K562 (cell line): ENCODE results near the gene YWHAB. TPM values are rescaled to one million over a fixed set of nuclear protein-coding genes. Genes with fewer than 3 reads are reported as not detected.

Source experiments
- ATAC-seq: fragments of 200-7000 bp; cut with Tn5 transposase; 3 replicates; pipeline ENCODE4 v1.9.1; 2020; ENCODE audit warnings: moderate library complexity
- BruUV-seq: library from RNA; stranded (reverse); fragments of 400-500 nt; replicated peaks from 2 replicates; lab custom pipeline; 2021; lab: Mats Ljungman, UMichigan
- CTCF ChIA-PET: fragments of 300-600 bp; formaldehyde crosslinking; extraction: SDS; loops from one replicate; lab custom pipeline; 2021; ENCODE audit warnings: low intra/inter-chr PET ratio; lab: Yijun Ruan, JAX
- POLR2A ChIA-PET: fragments of 300-600, 350-650 bp; sonication (Branson Sonifier 250); formaldehyde crosslinking; extraction: SDS; loops from one replicate; lab custom pipeline; 2021; ENCODE audit warnings: antibody characterized with exemption, inconsistent platforms; lab: Yijun Ruan, JAX
- DNase-seq, 4 experiments: peaks; one replicate each; pipeline versions ENCODE4 v3.0.0 to v3.0.0-alpha.2; 2011 to 2018; ENCODE audit warnings: low spot score in 3 of 4, mixed read lengths in 3 of 4; ENCODE audit errors: extremely low read depth in 1 of 4
- FAIRE-seq: peaks from 2 replicates; lab custom pipeline; 2011; peaks lifted over from hg19 to GRCh38; lab: Jason Lieb, UNC
- H2AFZ ChIP-seq: 2 replicates; pipeline ENCODE4 v1.6.0; 2011; ENCODE audit warnings: low read depth, low read length, control low read depth, inconsistent platforms
- H3K27ac ChIP-seq: fragments of 200-600 bp; 3 replicates; pipeline ENCODE4 v1.8.0; 2011; ENCODE audit warnings: low read depth, mild to moderate bottlenecking, control low read depth, inconsistent platforms, low read length, moderate library complexity, mixed read lengths; ENCODE audit errors: extremely low read depth
- H3K27me3 ChIP-seq, 2 experiments: fragments of 300-600 bp in 1 of 2; 2 replicates in 1 of 2; 3 replicates in 1 of 2; pipeline versions ENCODE4 v1.6.0 to v1.8.0; 2011; ENCODE audit warnings: inconsistent platforms in 2 of 2, low read length in 2 of 2, mild to moderate bottlenecking in 1 of 2, mixed read lengths in 1 of 2, moderate library complexity in 1 of 2; ENCODE audit not compliant: control insufficient read depth in 2 of 2, insufficient read depth in 2 of 2
- H3K36me3 ChIP-seq: fragments of 300-600 bp; 3 replicates; pipeline ENCODE4 v1.8.0; 2011; ENCODE audit warnings: mild to moderate bottlenecking, low read length, inconsistent platforms; ENCODE audit not compliant: control insufficient read depth, insufficient read depth
- H3K4me1 ChIP-seq, 2 experiments: fragments of 200-600 bp in 1 of 2; replicated peaks in 1 of 2; 2 replicates in 1 of 2; 3 replicates in 1 of 2; pipeline versions ENCODE4 v1.5.1 to v1.8.0; 2011; ENCODE audit warnings: inconsistent platforms in 2 of 2, low read length in 2 of 2, mild to moderate bottlenecking in 1 of 2, mixed read lengths in 1 of 2, moderate library complexity in 1 of 2; ENCODE audit not compliant: control insufficient read depth in 2 of 2, insufficient read depth in 2 of 2
- H3K4me2 ChIP-seq: 2 replicates; pipeline ENCODE4 v1.6.1; 2011; ENCODE audit warnings: low read length, control low read depth, inconsistent platforms, mixed read lengths; ENCODE audit not compliant: insufficient read depth
- H3K4me3 ChIP-seq: fragments of 200-600 bp; sonication (generic), shearing (Covaris generic); 2 replicates; pipeline ENCODE4 v1.5.1; 2016; ENCODE audit warnings: control low read depth, inconsistent platforms
- H3K79me2 ChIP-seq: fragments of 200-600 bp; 3 replicates; pipeline ENCODE4 v1.8.0; 2011; ENCODE audit warnings: low read length, inconsistent platforms; ENCODE audit not compliant: control insufficient read depth, insufficient read depth
- H3K9ac ChIP-seq, 2 experiments: 2 replicates each; pipeline versions ENCODE4 v1.6.0 to v1.6.1; 2011; ENCODE audit warnings: low read depth in 2 of 2, low read length in 2 of 2, control low read depth in 1 of 2, inconsistent platforms in 1 of 2, mild to moderate bottlenecking in 1 of 2, mixed read lengths in 1 of 2; ENCODE audit not compliant: insufficient read depth in 1 of 2
- H3K9me1 ChIP-seq: one replicate; pipeline ENCODE4 v1.6.0; 2011; ENCODE audit warnings: inconsistent platforms, mild to moderate bottlenecking, low read length, moderate library complexity; ENCODE audit not compliant: control insufficient read depth, insufficient read depth
- H3K9me3 ChIP-seq: replicated peaks from 2 replicates; pipeline ENCODE4 v1.5.1; 2011; ENCODE audit warnings: low read depth, low read length, inconsistent platforms; ENCODE audit not compliant: control insufficient read depth, insufficient read depth
- H4K20me1 ChIP-seq: replicated peaks from 2 replicates; pipeline ENCODE4 v1.6.1; 2011; ENCODE audit warnings: low read length, inconsistent platforms, mixed read lengths; ENCODE audit not compliant: control insufficient read depth, insufficient read depth
- CEBPG ChIP-seq, 3 experiments: fragments of 200-800 bp in 1 of 3; sonication (Bioruptor generic) in 1 of 3; sonication (generic) in 1 of 3; formaldehyde crosslinking in 1 of 3; IDR thresholded peaks in 2 of 3; conservative IDR thresholded peaks in 1 of 3; 2 replicates each; pipeline versions ENCODE4 v1.6.1 to v1.8.0; 2016 to 2022; ENCODE audit warnings: missing compliant biosample characterization in 2 of 3, missing genetic modification characterization in 2 of 3, mild to moderate bottlenecking in 1 of 3, missing genetic modification reagents in 1 of 3
- CREBBP ChIP-seq: IDR thresholded peaks from one replicate; pipeline ENCODE4 v1.6.1; 2012; ENCODE audit warnings: low read depth, mild to moderate bottlenecking, control low read depth, inconsistent platforms, low read length
- CSDE1 ChIP-seq, 2 experiments: fragments of 450-650 bp; IDR thresholded peaks; 2 replicates each; pipeline ENCODE4 v1.6.1; 2016; ENCODE audit warnings: mild to moderate bottlenecking in 1 of 2
- EWSR1 ChIP-seq: fragments of 450-650 bp; IDR thresholded peaks from 2 replicates; pipeline ENCODE4 v1.6.1; 2018; ENCODE audit warnings: borderline replicate concordance, mild to moderate bottlenecking, low read depth, moderate library complexity; ENCODE audit not compliant: partially characterized antibody
- NFIC ChIP-seq: fragments of 450-650 bp; IDR thresholded peaks from 2 replicates; pipeline ENCODE4 v1.6.1; 2017; ENCODE audit warnings: mild to moderate bottlenecking, inconsistent platforms
- RBM25 ChIP-seq: fragments of 200-400 bp; formaldehyde crosslinking; IDR thresholded peaks from 2 replicates; pipeline ENCODE4 v1.6.1; 2018; ENCODE audit warnings: low read length, low read depth, moderate library complexity; ENCODE audit not compliant: severe bottlenecking
- ZBTB33 ChIP-seq: sonication (generic); formaldehyde crosslinking; IDR thresholded peaks from 2 replicates; pipeline ENCODE4 v1.8.1; 2023; ENCODE audit warnings: mild to moderate bottlenecking, missing genetic modification reagents
- ZNF133 ChIP-seq: fragments of 250-450 bp; sonication (Bioruptor Pico); IDR thresholded peaks from 2 replicates; pipeline ENCODE4 v1.4.0; 2020; ENCODE audit warnings: mild to moderate bottlenecking
- WGBS: fragments of 100-300 bp; shearing (Covaris generic); methylation state at CpG from one replicate; pipeline ENCODE4 v1.1.6; 2016; ENCODE audit warnings: low coverage, mixed read lengths; ENCODE audit not compliant: insufficient coverage; ENCODE audit errors: missing lambda C conversion rate; 5-methylcytosine and 5-hydroxymethylcytosine counted together
- in situ Hi-C: fragments of 300-500 bp; cut with MboI; formaldehyde crosslinking; loops from 4 replicates; pipeline ENCODE4 v1.15.0; 2018; ENCODE audit warnings: inconsistent platforms, mixed read lengths
- intact Hi-C: fragments of 100-400 bp; cut with micrococcal nuclease; formaldehyde crosslinking; loops from 2 replicates; pipeline ENCODE4 v1.14.2; 2022
- polyA plus RNA-seq, 8 experiments: library from polyadenylated mRNA; depleted of rRNA in 4 of 8; stranded (reverse) in 5 of 8; unstranded in 3 of 8; fragments of >200 nt; fragmentation: Nextera tagmentation in 2 of 8; fragmentation: Illumina TruSeq in 1 of 8; extraction: Ambion mirVana in 2 of 8; extraction: Trizol in 1 of 8; gene quantifications; 2 replicates each; pipeline versions ENCODE4 v1.2.1 to v1.2.3, GENCODE V29; 2011 to 2014; ENCODE audit warnings: inconsistent platforms in 1 of 8, missing spikeins in 1 of 8
- total RNA-seq, 7 experiments: library from RNA; depleted of rRNA in 6 of 7; stranded (reverse); fragments of >200 nt in 6 of 7; fragmentation: Illumina TruSeq in 2 of 7; extraction: Trizol in 2 of 7; gene quantifications; 2 replicates each; pipeline versions ENCODE4 v1.2.1 to v1.2.3, GENCODE V29; 2011 to 2021; ENCODE audit warnings: low replicate concordance in 1 of 7

YWHAB gene
- total and polyA plus RNA-seq, 9 of the 15 experiments (the other 6 are each of a cell fraction or from before 2014, with no cell fraction given) = 60.6 to 185 (median 96.1) TPM

- no TSS peak for BruUV-seq
- no peak for ATAC-seq
- Histone ChIP-seq H3K9me3 (no peaks in the 10 kb centered on the region), H3K4me2 (no peak overlapping the region), H3K4me3 (no peak overlapping the region), H2AFZ (no peak overlapping the region), H3K79me2 (peaks cover 100% of the 10 kb centered on the region), H3K9me1 (no peaks in the 10 kb centered on the region), H3K36me3 (peaks cover 62% of the 10 kb centered on the region; the same call in 2 of the 3 replicates), H4K20me1 (peaks cover 9% of the 10 kb centered on the region), H3K9ac (no peak overlapping the region), H3K27me3 (no peaks in the 10 kb centered on the region), H3K4me1 (no peaks in the 10 kb centered on the region; a peak in 2 of 5 replicates), H3K27ac (no peak overlapping the region)
- TF ChIP-seq CEBPG (CRISPR knock-in tag; IDR thresholded peaks at IDR 0.05) (no peak), CEBPG (tag; conservative IDR thresholded peaks at IDR 0.05 in 1 of 2, IDR thresholded peaks at IDR 0.05 in 1 of 2) (0 out of 4 replicates have a peak, but pooled peaks of 1 of the 2 experiments have one; percentile 18), RBM25 (no peak)
- CTCF ChIA-PET = no interaction called here
- DNase-seq = no peak
- POLR2A ChIA-PET = interaction anchor here (1.5 to 7.2 kb wide), 3 partner anchors 8 to 13 kb away, joined by 5 to 50 read pairs (median 18); partner anchors contain the start of genes PABPC1L and YWHAB
- WGBS = 86% methylated on average over 1 of the region's 1 CpG
- in situ Hi-C loops (no loop called here), intact Hi-C loops (no loop called here)
- FAIRE-seq = no peak
Measured at GRCh38 chr20:44896583-44896982, 11.1 kb downstream of the YWHAB start.

GRCh38 chr20:44897133-44897532, 11.6 kb downstream of the YWHAB start:
- H3K79me2 ChIP-seq = peaks cover 95% of the 10 kb centered on the region
- no peaks in the 10 kb centered on the region for H3K27me3 ChIP-seq
- H2AFZ ChIP-seq = no peak overlapping the region
- DNase-seq (no peak), ATAC-seq (no peak), FAIRE-seq (no peak)
- WGBS = 77% methylated on average over 1 of the region's 1 CpG
- intact Hi-C loops (no loop called here), in situ Hi-C loops (no loop called here)
- POLR2A ChIA-PET = interaction anchor here (1.5 to 7.2 kb wide), 3 partner anchors 8 to 12 kb away, joined by 5 to 50 read pairs (median 18); partner anchors contain the start of genes PABPC1L and YWHAB
- CTCF ChIA-PET = no interaction called here
- no peaks in the 10 kb centered on the region for H3K9me3 ChIP-seq
- H3K9ac ChIP-seq = no peak overlapping the region
- peaks cover 9% of the 10 kb centered on the region for H4K20me1 ChIP-seq
- no peak overlapping the region for H3K4me2 ChIP-seq
- H3K4me3 ChIP-seq = no peak overlapping the region
- peaks cover 62% of the 10 kb centered on the region; the same call in 2 of the 3 replicates for H3K36me3 ChIP-seq
- H3K27ac ChIP-seq = no peak overlapping the region
- no peaks in the 10 kb centered on the region; a peak in 2 of 5 replicates for H3K4me1 ChIP-seq
- TF ChIP-seq EWSR1 = no peak
- no peak for TF ChIP-seq CREBBP
- no peak for TF ChIP-seq ZBTB33 (CRISPR knock-in tag)
- no peak for TF ChIP-seq CSDE1 (IDR thresholded peaks at IDR 0.05)
- peak; percentile 37; the same call in 1 of the 2 replicates for TF ChIP-seq NFIC
- TF ChIP-seq ZNF133 (CRISPR knock-in tag) = no peak
- BruUV-seq = no TSS peak
- H3K9me1 ChIP-seq = no peaks in the 10 kb centered on the region
